ENCODE data around the gene PCDH9.

Gene PCDH9, protein sequence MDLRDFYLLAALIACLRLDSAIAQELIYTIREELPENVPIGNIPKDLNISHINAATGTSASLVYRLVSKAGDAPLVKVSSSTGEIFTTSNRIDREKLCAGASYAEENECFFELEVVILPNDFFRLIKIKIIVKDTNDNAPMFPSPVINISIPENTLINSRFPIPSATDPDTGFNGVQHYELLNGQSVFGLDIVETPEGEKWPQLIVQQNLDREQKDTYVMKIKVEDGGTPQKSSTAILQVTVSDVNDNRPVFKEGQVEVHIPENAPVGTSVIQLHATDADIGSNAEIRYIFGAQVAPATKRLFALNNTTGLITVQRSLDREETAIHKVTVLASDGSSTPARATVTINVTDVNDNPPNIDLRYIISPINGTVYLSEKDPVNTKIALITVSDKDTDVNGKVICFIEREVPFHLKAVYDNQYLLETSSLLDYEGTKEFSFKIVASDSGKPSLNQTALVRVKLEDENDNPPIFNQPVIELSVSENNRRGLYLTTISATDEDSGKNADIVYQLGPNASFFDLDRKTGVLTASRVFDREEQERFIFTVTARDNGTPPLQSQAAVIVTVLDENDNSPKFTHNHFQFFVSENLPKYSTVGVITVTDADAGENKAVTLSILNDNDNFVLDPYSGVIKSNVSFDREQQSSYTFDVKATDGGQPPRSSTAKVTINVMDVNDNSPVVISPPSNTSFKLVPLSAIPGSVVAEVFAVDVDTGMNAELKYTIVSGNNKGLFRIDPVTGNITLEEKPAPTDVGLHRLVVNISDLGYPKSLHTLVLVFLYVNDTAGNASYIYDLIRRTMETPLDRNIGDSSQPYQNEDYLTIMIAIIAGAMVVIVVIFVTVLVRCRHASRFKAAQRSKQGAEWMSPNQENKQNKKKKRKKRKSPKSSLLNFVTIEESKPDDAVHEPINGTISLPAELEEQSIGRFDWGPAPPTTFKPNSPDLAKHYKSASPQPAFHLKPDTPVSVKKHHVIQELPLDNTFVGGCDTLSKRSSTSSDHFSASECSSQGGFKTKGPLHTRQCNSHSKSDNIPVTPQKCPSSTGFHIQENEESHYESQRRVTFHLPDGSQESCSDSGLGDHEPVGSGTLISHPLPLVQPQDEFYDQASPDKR (N-terminal part only)

DNA sequence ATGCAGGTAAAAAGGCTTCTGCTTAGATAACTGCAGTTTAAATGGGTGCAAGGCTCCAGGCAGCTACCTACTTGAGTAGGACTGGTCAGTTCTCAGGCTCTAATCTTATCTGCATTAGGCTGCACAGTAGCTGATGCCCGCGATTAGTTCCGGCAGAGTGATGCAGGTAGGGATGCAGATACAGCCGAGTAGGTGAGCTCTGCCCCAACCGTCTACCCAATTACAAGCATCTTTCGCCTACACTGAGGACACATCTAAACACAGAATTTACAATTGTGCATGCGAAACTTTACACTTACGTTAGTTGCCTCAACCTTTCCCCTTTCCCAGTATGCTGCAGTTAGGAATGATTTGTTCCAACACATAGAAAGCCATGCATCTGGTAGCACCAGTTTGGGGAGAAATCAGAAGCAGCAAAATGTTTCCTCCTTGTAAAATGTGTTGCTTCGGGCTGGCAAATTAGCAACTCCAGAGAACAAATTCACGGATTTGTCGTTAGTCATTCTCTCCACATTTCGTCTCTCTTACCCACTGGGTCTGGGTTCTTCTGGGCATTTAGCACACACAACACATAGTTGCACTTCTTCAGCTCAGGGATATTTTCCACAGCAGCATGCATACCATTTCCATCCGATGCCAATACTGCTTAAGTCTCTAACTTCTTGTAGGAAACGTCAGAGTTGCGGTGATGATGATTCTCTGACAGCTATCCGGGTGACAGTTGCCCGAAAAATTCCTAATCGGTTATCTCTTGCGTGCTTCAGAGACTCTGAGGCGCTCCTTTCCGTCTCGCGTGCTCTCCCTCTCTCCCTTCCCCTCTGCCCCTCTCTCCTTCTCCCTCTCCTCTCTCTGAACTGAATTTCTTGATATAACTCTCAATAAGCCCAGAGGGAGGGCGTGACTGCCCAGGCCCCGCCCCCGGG lies at the start of gene PCDH9:
PCDH9 (minus strand) TSS at position 856 of the 923 bp plus-strand sequence. CDS start 1,896 bp downstream, outside the sequence.
- no peak for FAIRE-seq

DNA sequence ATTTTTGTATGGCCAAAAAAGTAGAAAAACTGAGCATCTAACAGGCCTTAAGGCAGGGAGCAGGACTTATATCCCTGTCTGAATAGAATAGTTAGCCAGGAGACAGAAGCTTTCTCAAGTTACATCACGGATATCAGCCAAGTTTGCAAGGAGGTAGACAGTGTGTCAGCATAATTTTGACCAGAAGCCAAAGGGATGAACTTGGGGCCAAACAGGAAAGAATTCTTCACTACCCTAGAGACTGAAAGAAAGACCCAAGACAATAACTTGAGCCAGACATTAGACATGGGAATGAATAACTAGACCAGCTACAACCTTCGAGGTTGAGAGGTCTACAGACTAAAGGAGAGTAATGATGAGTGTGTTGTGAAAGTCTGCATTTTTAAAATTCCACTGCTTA lies 48.1 kb upstream of the PCDH9 start:
- no peak for FAIRE-seq

DNA sequence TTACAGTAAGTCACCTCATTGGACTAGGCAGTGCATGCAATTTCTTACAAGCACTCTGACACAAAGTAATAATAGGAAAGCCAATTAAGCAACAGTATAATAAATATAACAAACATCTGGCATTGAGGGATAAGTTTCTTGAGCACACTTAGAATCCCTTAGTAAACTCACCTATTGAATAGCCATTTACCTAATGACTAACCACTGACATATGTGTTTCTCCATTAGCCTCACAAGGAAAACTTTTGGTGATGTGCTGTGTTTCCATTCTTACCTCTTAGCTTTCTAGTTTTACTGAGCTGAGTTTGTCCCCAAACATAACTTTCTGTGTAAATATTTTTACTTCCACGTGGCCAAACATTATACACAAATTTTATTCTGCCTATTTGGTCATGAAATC lies 47.4 kb upstream of the PCDH9 start:
- FAIRE-seq = no peak

DNA sequence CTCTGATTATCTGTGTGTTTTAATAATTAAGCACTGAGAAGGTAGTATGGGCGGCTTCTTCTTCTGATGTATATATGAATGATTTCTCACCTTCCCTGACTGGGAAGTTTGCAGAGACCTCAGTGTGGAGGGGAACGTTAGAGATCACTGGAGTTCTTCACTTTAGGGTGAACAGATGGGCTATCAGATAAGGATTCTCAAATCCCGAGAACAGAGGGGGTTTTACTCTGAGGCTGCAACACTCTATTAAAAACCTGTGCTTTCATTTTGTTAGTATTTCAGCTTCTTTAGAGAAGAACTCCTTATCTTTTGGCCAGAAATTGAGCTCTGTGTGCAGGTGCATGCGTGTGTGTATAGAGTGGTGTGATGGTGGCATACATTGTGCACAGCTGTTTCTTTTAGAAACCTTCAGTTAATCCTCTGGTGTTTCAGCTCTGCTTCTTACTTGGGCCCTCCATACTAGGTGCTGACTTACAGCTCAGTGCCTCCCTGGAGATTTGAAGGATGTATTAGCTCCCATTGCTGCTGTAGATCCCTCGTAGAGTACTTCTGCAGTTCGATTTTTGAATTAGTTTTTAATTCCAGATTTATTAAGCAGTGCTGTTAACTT lies 45.3 kb upstream of the PCDH9 start:
- FAIRE-seq = no peak

DNA sequence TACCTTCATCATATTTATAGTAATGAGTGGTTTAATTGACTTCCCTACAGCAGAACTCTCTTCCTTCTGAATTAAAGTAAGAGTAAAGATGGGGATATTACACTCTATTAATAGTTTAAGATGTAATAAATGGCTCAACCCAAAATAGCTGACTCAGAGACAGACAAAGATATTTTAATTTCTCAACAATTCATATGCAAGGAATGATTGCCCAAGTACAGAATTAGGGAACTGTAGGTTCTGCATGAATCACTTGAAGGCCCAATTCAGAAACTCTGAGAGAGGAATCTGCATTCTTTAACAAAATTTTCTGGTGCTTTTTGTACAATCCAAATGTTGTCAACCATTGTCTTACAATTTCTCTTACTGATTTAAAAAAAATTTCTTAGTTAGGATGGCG lies 42.9 kb upstream of the PCDH9 start:
- no peak for FAIRE-seq

DNA sequence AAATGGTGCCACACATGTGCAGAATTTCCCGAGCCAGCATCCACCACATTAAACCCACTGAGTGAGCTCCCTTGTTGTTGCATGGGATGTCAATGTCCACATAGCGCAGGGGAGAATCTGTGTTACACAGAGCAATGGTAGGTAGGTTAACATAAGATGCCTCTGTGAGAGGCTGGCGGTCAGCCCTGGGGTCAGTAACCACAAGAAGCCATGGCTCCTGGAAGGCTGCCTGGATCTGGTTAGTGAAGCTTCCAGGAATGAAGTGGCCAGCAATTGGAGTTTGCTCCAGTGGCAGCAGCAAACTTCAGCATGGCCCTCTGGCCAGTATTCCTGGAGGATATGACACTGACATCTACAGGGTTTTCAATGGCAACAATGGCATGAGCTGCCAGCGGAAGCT lies 37.0 kb upstream of the PCDH9 start:
- no peak for FAIRE-seq

DNA sequence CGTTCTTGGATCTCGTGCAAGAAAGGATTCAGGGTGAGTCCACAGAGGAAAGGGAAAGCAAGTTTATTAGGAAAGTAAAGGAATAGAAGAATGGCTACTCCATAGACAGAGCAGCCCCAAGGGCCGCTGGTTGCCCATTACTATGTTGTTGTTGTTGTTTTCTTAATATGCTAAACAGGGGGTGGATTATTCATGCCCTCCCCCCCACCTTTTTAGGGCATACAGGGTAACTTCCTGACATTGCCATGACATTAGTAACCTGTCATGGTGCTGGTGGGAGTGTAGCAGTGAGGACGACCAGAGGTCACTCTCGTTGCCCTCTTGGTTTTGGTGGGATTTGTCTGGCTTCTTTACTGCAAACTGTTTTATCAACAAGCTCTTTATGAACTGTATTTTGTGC lies 29.1 kb upstream of the PCDH9 start:
- no peak for FAIRE-seq

DNA sequence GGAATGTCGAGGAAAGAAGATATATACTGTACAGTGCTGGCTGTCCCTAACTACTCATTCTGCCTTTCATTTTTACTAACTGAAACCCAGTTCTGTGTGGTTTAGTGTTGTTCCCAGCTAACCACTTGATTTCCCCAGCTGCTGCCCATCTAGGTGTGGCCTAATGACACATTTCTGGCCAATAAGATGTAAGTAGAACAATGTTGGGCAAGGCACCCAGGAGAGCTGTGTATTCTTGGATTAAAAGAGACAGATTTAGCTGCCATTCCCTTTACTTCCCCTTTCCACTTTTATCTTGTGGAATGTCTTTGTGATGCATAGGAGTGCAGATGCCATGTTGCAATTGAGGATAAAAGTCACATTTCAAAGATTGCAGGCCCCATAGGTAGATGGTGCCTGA lies 28.3 kb upstream of the PCDH9 start:
- no peak for FAIRE-seq

DNA sequence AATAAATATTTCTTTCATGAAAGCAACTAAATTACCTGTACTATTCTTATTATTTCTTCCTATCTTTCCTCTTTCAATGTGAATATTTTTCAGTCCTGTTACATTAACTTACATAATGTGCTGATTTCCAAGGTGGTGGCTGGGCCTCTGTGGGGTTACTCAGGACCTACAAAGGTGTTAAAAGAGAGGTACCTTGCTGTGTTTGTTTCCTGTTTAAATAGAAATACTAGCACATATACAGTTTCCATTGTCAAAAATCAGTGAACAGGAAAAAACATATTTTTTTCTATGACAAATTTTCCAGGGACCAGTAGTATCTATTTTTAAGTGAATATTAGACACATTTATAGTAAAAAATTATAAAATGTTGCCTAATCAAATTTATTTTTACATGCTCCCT lies 8.7 kb upstream of the PCDH9 start:
- FAIRE-seq = no peak

DNA sequence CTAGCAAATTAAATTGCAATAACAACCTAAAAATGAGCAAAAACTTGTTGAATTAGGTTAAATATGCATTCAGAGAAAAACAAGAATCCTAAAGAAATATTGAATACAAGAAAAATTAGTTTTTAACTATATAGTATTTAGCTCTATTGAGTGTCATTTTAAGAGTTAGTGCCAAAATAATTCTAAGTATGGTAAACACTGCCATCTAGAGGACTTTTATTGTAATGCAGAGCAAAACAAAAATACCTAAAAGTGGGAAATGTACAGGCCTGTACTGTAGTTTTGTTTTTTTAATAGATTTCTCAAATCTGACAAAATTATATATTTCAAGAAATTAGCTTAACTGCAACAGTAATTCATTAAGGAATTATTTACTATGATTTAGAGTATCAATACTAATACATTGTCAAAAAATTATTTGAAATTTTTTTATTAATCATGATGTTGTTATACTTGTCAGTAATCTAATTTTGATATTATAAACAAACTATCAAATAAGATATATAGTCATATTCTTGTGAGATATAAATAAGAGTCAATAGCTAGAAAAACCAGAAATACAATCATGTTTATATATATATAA lies 8.2 kb upstream of the PCDH9 start:
- peak; percentile 99 for FAIRE-seq

DNA sequence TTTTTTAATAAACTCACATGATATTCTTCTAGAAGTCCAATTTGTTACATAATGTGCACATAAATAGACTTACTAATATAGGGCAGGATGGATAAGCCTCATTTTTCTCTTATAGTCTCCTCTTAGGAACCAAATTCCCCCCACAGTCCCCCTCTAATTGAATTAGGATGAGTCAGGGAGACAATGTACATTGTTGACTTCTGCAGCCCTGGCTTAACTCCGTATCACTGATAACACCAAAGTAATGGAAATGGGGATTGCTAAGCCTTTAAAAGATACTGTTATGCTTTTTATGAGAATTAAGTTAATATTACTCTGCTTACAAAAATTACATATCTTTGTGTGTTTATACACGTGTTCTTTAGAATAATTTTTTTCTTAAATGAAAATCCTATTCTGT lies 5.1 kb upstream of the PCDH9 start:
- FAIRE-seq = no peak

DNA sequence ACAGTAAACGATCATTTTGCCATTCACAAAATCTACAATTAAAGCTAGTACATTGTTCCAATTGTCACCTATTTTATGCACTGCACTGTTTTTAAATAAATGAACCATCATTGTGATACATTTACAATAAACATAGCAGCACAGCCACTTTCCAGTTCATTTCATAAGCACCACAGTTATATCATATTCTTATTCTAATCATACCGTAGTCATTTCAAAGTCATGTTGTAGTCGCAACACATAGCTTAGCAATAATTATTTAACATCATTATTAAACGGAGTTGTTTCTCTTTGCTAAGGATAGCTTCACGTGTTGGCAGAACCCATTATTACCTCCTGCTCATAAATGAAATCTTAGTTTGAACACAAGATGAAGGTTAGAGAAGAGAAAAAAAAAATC lies 2.2 kb upstream of the PCDH9 start:
- no peak for FAIRE-seq

DNA sequence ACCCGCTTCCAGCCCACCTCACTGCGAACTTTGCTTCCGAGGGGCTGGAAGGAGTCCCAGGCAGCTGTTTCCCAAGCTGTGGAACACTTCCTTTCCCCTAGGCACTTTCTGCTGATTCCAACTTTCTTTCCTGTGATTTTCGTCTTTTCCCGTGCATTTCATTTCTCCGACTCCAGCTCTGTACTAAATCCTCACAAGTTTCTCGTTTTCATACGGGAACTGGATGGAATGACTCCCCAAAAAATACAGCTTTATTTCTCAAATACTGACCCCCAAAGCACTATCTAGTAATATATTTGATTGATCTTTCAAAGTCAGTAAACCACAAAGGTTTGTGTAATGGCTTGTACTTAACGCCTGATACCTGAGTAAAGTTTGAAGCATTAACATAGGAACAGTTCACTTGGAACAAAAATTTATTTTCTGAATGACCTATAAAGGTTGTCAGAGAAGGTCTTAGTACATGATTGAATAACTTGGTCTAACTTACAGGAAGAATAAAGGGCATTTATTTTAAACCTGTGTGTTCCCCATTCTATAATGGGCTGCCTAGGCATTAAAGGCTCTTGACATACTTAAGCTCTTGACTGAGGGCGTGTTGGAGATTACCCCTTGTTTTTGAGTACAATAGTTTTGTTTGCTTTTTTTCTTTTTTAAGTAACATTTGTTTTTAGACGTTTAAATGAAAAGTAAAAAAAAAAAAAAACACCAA lies 1.3 kb upstream of the PCDH9 start:
- no peak for FAIRE-seq

DNA sequence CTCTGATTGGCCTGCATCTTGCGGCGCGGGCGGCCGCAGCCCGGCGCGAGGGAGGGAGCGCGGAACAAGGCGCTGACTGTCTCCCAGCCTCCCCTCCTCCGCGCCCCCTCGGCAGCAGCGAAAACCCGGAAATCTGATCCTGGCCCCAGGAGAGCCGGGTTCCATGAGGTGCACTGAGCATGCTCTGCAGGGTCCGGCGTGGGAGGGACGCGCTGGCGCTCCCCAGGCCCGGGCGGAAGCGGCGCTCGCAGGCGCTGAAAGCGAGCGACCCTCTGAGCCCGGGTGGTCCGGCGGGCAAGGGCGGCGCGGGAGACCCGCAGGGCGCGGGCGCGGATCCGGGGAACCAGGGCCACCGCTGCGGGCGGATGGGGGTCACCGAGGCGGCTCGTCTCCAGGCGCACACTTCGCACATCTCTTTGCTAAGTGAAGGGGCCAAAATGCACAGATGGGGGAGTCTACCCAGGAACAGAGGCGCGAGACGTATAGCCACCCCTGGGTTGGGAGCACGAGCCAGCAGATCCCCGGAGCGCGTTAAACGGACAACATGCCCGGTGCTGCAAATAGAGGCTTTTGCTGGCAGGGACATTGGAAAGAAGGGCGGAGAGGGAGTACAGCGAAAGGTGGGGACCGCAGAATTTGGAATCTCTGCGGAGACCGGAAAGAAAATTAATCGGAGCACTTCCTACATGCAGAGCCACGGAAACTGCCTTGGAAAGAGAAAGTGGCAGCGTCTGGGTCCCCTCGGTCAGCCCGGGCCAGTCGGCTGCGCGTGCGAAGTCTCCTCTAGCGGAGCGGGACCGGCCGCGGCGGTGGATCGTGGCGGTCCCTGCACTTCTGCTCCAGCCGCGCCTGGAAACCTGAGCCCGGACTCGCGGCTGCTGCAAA lies 510 bp upstream of the PCDH9 start:
- peak; percentile 78 for FAIRE-seq

DNA sequence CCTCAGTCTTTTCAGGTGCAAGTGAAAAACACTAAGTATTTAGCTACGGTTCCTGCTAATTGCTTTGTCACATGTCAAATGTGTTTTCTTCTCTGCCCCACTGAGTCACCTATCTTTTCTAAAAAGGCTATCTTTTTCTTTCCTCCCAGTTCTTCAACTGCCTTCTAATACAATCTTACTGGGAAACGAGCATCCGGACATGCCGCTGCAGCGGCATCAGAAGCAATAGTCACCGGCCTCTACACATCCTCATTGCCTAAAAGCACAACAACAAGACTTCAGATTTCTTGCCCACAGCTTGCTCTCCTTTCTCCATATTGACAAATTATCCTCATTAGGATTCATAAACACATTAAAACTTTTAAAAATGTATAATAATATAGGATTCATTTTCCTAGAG lies 1.2 kb downstream of the PCDH9 start:
- FAIRE-seq = no peak

DNA sequence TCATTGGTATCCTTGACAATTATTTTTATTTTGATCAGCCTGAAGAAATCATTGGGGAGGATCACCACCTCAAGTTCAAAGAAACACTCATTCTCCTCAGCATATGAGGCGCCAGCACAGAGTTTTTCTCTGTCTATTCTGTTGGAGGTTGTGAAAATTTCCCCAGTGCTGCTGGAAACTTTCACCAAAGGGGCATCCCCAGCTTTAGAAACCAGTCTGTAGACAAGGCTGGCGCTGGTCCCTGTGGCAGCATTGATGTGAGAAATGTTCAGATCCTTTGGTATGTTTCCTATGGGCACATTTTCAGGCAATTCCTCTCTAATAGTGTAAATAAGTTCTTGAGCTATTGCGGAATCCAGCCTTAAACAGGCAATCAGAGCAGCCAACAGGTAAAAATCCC lies 2.1 kb downstream of the PCDH9 start:
- FAIRE-seq = no peak

DNA sequence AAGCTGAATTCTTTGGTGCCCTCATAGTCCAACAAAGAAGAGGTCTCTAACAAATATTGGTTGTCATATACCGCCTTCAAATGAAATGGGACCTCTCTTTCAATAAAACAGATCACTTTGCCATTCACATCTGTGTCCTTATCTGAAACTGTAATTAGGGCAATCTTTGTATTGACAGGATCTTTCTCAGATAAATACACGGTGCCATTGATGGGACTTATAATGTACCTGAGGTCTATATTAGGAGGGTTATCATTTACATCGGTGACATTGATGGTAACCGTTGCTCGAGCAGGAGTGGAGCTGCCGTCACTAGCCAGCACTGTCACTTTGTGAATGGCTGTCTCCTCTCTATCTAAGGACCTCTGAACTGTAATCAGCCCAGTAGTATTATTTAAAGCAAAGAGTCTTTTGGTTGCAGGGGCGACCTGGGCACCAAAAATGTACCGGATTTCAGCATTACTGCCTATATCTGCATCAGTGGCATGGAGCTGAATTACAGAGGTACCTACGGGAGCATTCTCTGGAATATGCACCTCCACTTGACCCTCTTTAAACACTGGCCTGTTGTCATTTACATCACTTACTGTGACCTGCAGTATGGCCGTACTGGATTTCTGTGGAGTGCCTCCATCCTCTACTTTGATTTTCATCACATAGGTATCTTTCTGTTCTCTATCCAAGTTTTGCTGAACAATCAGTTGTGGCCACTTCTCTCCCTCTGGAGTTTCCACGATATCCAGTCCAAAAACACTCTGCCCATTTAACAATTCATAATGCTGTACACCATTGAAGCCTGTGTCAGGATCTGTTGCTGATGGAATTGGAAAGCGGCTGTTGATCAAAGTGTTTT lies 2.8 kb downstream of the PCDH9 start:
- no peak for FAIRE-seq

DNA sequence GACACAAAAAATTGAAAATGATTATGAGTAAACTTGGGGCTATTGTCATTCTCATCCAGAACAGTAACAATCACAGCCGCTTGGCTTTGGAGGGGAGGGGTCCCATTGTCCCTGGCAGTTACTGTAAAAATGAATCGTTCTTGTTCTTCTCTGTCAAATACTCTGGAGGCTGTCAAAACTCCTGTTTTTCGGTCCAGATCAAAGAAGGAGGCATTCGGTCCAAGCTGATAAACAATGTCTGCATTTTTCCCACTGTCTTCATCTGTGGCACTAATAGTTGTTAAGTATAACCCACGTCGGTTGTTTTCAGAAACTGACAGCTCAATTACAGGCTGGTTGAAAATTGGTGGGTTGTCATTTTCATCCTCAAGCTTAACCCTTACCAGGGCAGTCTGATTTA lies 3.4 kb downstream of the PCDH9 start:
- FAIRE-seq = no peak
